Panc1 (cell line): Measurements from ENCODE around the gene FAM53B.

ENCODE experiments used
- CTCF ChIP-seq: fragments of 450-650 bp; IDR thresholded peaks from 2 replicates; pipeline ENCODE4 v1.5.1; 2017; ENCODE audit warnings: mild to moderate bottlenecking
- POLR2AphosphoS5 ChIP-seq: IDR thresholded peaks from 2 replicates; pipeline ENCODE4 v1.6.1; 2012; ENCODE audit warnings: mild to moderate bottlenecking, low read depth, low read length, moderate library complexity
- REST ChIP-seq, 2 experiments: IDR thresholded peaks; 2 replicates each; pipeline ENCODE4 v1.6.1; 2011 to 2012; ENCODE audit warnings: low read depth in 2 of 2, control low read depth in 1 of 2, low read length in 1 of 2, mild to moderate bottlenecking in 1 of 2, moderate library complexity in 1 of 2; ENCODE audit not compliant: insufficient read depth in 1 of 2
- SIN3A ChIP-seq: IDR thresholded peaks from 2 replicates; pipeline ENCODE4 v1.6.1; 2012; ENCODE audit warnings: low read depth, mild to moderate bottlenecking, low read length, moderate library complexity, borderline replicate concordance; ENCODE audit not compliant: insufficient read depth
- TCF7L2 ChIP-seq: IDR thresholded peaks from 2 replicates; pipeline ENCODE4 v1.6.1; 2011; ENCODE audit warnings: mild to moderate bottlenecking, low read depth, low read length, inconsistent platforms

GRCh38 chr10:124570646-124571045 lies 173.5 kb downstream of the FAM53B start:
- TF ChIP-seq POLR2AphosphoS5, result no peak
- no peak for TF ChIP-seq CTCF
- no peak for TF ChIP-seq REST (IDR thresholded peaks at IDR 0.05; ENCODE audit: insufficient read depth in 1 of 2, low read depth in 2 of 2, low read length in 1 of 2)
- TF ChIP-seq SIN3A, result no peak
- no peak for TF ChIP-seq TCF7L2
